Ishikawa (cell line): ENCODE data around the gene CEBPE.

Source experiments
- CEBPB ChIP-seq: IDR thresholded peaks from 2 replicates; pipeline ENCODE4 v1.6.1; 2012
- CREB1 ChIP-seq: IDR thresholded peaks from 2 replicates; pipeline ENCODE4 v1.6.1; 2012; ENCODE audit warnings: low read depth
- EGR1 ChIP-seq: IDR thresholded peaks from 2 replicates; pipeline ENCODE4 v1.6.1; 2012
- EP300 ChIP-seq: IDR thresholded peaks from 2 replicates; pipeline ENCODE4 v1.6.1; 2012; ENCODE audit warnings: borderline replicate concordance
- FOXM1 ChIP-seq: IDR thresholded peaks from 2 replicates; pipeline ENCODE4 v1.6.1; 2012; ENCODE audit warnings: low read depth, borderline replicate concordance
- MAX ChIP-seq: IDR thresholded peaks from 2 replicates; pipeline ENCODE4 v1.6.1; 2012
- NFIC ChIP-seq: IDR thresholded peaks from 2 replicates; pipeline ENCODE4 v1.6.1; 2012
- RAD21 ChIP-seq: IDR thresholded peaks from 2 replicates; pipeline ENCODE4 v1.6.1; 2012; ENCODE audit warnings: low read depth
- REST ChIP-seq: IDR thresholded peaks from 2 replicates; pipeline ENCODE4 v1.6.1; 2012; ENCODE audit warnings: low read depth, mild to moderate bottlenecking
- TAF1 ChIP-seq: IDR thresholded peaks from 2 replicates; pipeline ENCODE4 v1.6.1; 2012; ENCODE audit warnings: low read depth, mild to moderate bottlenecking
- TCF12 ChIP-seq: IDR thresholded peaks from 2 replicates; pipeline ENCODE4 v1.6.1; 2012; ENCODE audit warnings: low read depth
- TEAD4 ChIP-seq: IDR thresholded peaks from 2 replicates; pipeline ENCODE4 v1.6.1; 2012
- USF1 ChIP-seq: IDR thresholded peaks from 2 replicates; pipeline ENCODE4 v1.6.1; 2012
- YY1 ChIP-seq: IDR thresholded peaks from 2 replicates; pipeline ENCODE4 v1.6.1; 2012; ENCODE audit warnings: low read depth
- ZBTB7A ChIP-seq: IDR thresholded peaks from 2 replicates; pipeline ENCODE4 v1.6.1; 2012; ENCODE audit warnings: low read depth

Gene CEBPE

GRCh38 chr14:23151342-23151741 is 32.3 kb upstream of the CEBPE start:
- TF ChIP-seq CEBPB (no peak), TAF1 (no peak), EGR1 (no peak), EP300 (no peak), USF1 (no peak), TCF12 (no peak), REST (no peak), MAX (no peak), RAD21 (no peak), ZBTB7A (no peak), TEAD4 (no peak), CREB1 (no peak), NFIC (no peak), YY1 (no peak), FOXM1 (no peak)

- TF ChIP-seq CREB1 (no peak), USF1 (no peak), FOXM1 (no peak), CEBPB (no peak), ZBTB7A (no peak), RAD21 (no peak), TAF1 (no peak), TEAD4 (no peak), MAX (no peak), EGR1 (no peak), YY1 (no peak), REST (no peak), NFIC (no peak), TCF12 (no peak), EP300 (no peak)
Measured at GRCh38 chr14:23149745-23150144, 30.7 kb upstream of the CEBPE start.

GRCh38 chr14:23148591-23149249 is 29.7 kb upstream of the CEBPE start:
- TF ChIP-seq CEBPB (no peak), TCF12 (no peak), FOXM1 (no peak), TEAD4 (no peak), RAD21 (no peak), ZBTB7A (no peak), MAX (no peak), REST (no peak), EP300 (no peak), YY1 (no peak), EGR1 (no peak), NFIC (no peak), TAF1 (no peak), USF1 (no peak), CREB1 (no peak)
